GM15510 (cell line): ENCODE measurements around the gene COG3.

Source experiments
- POLR2A ChIP-seq: IDR thresholded peaks from 3 replicates; pipeline ENCODE4 v1.6.1; 2011; ENCODE audit warnings: borderline replicate concordance; ENCODE audit not compliant: insufficient read length; ENCODE audit errors: extremely low read depth

COG3 gene

DNA sequence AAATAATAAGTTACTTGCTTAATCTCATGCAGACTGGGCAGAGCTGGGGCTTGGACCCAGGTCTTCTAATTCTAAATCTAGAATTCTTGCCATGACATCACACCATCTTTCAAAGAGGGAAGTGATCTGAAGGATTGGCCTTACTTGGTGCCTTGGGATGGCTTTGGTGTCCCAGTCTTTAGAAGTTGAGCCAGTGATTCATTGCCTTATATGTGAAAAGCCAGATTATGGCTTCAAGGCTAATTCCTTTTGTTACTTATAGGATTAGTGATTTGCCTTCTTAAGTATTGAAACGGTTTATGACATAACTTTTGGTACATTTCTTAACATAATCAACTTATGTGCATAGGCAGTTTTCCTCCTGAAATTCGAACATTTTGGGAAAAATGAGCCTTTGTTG lies 14.9 kb downstream of the COG3 start:
- TF ChIP-seq POLR2A = no peak

GRCh38 chr13:45481688-45482087 lies 16.9 kb downstream of the COG3 start:
- no peak for TF ChIP-seq POLR2A

DNA sequence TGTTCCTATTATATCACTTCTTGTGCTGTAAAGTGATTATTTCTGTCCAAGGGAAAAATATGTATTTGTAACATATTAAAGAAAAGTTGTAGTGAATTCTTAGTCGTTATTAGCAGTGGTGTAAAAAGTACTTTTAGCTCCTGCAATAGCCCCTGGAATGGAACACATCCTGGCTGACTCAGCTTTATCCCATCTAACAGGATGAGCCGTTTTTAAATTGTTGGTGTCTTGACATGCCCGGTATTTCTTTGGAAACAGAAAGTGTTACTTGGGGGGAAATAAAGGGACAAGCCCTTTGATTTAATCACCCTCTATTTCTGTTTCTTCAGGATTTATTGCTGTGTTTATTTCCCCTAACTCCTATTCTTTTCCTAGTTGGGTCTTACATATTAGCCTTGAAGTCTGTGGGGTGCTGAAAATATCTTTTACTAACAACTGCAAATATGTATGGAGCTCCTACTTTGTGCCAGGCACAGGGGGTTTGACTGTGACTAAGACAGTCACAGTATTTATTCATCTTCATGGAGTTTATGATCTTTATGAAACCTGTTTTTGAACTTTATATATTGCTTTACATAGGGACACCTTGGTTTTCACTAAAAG lies 17.9 kb downstream of the COG3 start:
- TF ChIP-seq POLR2A = no peak

GRCh38 chr13:45487604-45488003 lies 22.9 kb downstream of the COG3 start:
- TF ChIP-seq POLR2A = no peak

GRCh38 chr13:45490068-45490467 lies 25.3 kb downstream of the COG3 start:
- no peak for TF ChIP-seq POLR2A

DNA sequence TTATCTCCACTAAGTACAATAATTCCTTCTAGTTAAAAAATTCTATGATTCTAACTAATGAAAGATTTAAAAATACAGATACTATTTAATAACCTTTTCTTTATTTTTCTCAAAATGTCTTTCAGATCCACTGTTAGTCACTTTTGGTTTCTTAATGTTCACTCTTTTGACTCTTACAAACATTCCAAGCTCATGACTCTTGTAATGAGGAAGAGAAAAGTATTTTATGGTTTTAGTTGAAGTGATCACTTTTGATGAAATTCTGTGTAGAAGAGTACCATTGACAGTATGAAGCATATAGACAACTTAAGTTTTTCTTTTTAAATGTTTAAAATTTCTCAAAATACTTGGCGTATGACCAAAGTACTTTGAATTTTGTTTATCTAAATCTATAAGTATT lies 27.8 kb downstream of the COG3 start:
- no peak for TF ChIP-seq POLR2A

- no peak for TF ChIP-seq POLR2A
Measured at GRCh38 chr13:45496942-45497341, 32.2 kb downstream of the COG3 start.

- TF ChIP-seq POLR2A = no peak
Measured at GRCh38 chr13:45500492-45501174, 35.9 kb downstream of the COG3 start.

- no peak for TF ChIP-seq POLR2A
Measured at GRCh38 chr13:45501175-45501526, 36.4 kb downstream of the COG3 start.

DNA sequence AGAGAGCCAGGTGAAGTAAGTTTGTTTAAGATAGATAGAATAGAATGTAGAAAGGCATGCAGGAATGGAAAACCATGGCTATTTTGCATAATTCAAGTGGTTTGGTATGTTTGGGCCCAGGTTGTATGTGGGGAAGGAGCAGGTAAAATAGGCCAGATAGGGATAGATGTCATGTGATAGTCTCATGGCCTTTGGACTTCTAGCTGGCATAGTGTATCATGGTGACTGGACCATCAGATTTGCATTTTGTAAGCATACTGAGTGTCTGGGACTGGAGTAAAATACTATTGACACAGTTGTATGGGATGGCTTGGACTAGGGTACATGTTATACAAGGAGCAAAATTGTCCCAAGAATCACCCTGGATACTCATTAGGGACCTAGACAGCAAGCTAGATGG lies 38.9 kb downstream of the COG3 start:
- TF ChIP-seq POLR2A = no peak

GRCh38 chr13:45506811-45507210 lies 42.1 kb downstream of the COG3 start:
- no peak for TF ChIP-seq POLR2A

GRCh38 chr13:45508776-45509175 lies 44.0 kb downstream of the COG3 start:
- TF ChIP-seq POLR2A = no peak

GRCh38 chr13:45510672-45511071 lies 45.9 kb downstream of the COG3 start:
- TF ChIP-seq POLR2A = no peak

- TF ChIP-seq POLR2A = no peak
Measured at GRCh38 chr13:45511310-45512097, 46.8 kb downstream of the COG3 start.

- no peak for TF ChIP-seq POLR2A
Measured at GRCh38 chr13:45512098-45512496, 47.4 kb downstream of the COG3 start.

DNA sequence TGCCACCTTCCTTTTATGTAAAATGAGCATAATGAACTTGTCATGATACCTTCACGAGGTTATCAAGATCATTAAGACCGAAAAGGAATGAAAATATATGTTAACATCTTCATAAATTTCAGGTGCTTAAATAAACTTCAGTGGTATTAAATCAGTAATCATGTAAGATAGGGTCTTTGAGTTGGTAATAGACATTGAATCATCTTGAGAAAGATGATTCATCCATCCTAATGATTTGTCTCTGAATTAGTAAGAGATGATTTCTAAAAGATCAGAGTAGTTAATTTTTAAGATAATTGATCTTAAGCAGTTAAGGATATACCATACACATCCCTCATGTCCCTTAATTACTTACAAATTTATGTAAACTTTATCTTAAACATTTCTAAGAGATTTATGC lies 52.0 kb downstream of the COG3 start:
- TF ChIP-seq POLR2A = no peak
